NCI-H2081 treated with DMSO at 0.1 percent for 48 hours (cell line): ENCODE results near the gene FRMD7.

Experiments
- DNase-seq: peaks from one replicate; lab custom pipeline; 2025; lab: John Stamatoyannopoulos, UW

The FRMD7 gene

DNA sequence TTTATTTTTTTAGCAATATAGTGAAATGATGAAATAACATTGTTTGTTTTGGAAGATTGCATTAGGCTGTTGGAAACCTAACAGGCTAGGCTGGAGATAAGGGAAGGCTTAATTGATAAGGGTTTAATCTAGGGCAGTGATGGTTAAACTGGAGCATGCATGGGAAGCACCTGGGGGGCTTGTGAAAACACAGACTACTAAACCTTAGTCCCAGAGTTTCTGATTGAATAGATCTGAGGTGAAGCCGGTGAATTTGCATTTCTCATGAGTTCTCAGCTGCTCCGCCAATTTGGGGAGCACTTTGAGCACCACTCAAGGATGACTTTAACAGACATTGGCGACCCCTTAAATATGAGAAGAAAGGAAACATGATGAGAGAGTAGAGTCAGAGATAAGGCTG lies 93.2 kb downstream of the FRMD7 start:
- DNase-seq, result no peak

DNA sequence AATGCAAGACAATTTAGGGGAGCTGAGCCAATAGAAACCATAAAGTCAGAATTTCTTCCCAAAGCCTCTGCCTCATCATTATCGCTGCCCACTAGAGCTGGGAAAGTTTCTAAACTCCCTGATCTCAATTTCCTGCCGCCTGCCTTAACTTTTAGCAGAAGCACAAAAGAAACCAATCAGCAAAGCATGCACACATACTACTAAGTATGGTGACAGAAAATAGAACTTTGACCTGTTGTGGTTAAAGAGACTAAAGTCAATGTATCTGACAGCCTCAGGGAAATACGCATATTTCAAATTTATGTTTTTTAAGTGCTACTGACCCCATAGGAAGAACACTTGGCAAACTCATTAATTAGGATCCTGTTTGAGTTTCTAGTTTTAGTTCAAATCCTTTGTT lies 94.7 kb downstream of the FRMD7 start:
- no peak for DNase-seq

DNA sequence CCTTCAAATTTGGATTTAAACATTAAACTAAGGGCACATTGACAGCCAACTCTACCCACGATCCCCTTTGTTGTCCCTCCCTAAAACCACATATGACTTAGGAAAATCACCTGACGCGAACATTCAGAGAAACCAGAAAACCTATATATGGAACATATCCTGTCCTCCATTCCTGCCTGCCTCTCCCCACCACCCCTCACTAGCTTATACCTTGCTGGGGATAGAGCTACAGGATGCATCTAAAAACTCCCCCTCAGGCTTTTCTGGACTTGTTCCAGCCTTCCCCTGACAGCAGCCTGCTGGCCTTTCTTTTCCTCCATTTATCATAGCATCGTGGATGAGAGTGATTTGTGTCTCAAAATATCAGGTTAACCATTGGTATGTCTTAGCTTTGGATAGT lies 96.0 kb downstream of the FRMD7 start:
- no peak for DNase-seq

DNA sequence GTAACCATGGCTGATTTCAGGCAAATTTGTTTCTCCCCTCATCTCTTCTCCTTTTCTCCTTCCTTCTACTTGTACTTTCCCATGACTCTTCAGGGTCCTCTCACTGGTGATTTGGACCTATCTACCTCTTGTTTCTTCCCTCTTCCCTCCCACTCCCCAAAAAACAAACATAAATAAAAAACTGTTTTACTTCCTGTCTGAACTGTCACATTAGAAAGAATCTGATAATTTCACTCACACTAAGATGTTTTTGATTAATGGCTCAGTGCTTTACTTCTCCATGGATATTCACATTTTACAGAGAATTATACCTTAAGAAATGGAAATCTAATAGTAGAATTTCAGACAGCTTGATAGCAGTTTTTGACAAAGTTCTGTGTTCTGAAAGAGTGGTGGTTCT lies 97.6 kb downstream of the FRMD7 start:
- DNase-seq, result no peak
